ENCODE data around the gene DNAJA4. TPM values are rescaled to one million over a fixed set of nuclear protein-coding genes. Genes with fewer than 3 reads are reported as not detected.

DNAJA4 gene
- polyA plus RNA-seq, 1 of the 3 experiments (the other 2 are of a cell fraction), result 0.03 TPM

GRCh38 chr15:78243058-78243457, 21.3 kb upstream of the DNAJA4 start (continued):
- TF ChIP-seq USF1 (IDR thresholded peaks at IDR 0.05; ENCODE audit: borderline replicate concordance, low read depth) (no peak), FOSL2 (IDR thresholded peaks at IDR 0.05; ENCODE audit: borderline replicate concordance, low read depth) (no peak), PBX3 (IDR thresholded peaks at IDR 0.05) (no peak), MXI1 (IDR thresholded peaks at IDR 0.05; ENCODE audit: low read depth, low read length) (no peak), MAX (IDR thresholded peaks at IDR 0.05; ENCODE audit: low read depth) (no peak), CHD2 (IDR thresholded peaks at IDR 0.05; ENCODE audit: low read length, partially characterized antibody) (no peak), TCF12 (IDR thresholded peaks at IDR 0.05) (no peak)

- no peak overlapping the region for H2AFZ ChIP-seq (ENCODE audit: low read depth)
- H3K4me1 ChIP-seq (ENCODE audit: control insufficient read depth in 1 of 2, insufficient read depth in 2 of 2, low read depth in 1 of 2, low read length in 1 of 2), result peaks cover 0 to 12% of the 10 kb centered on the region in 2 experiments; a peak in 1 of 4 replicates
- no peaks in the 10 kb centered on the region for H3F3A ChIP-seq (replicated peaks; ENCODE audit: insufficient read depth)
- H3K9me2 ChIP-seq, result no peaks in the 10 kb centered on the region
- TF ChIP-seq EP300 (IDR thresholded peaks at IDR 0.05; ENCODE audit: borderline replicate concordance in 1 of 2, low read depth in 1 of 2, low read length in 1 of 2), result no peak
- TF ChIP-seq NFIC (IDR thresholded peaks at IDR 0.05; ENCODE audit: borderline replicate concordance), result peak; percentile 43; the same call in 1 of the 2 replicates
- no peak overlapping the region for H3K4me2 ChIP-seq
- ChIA-PET CTCF (interaction anchor here (0.8 to 11.0 kb wide), 7 partner anchors 10 to 284 kb away, joined by 3 to 168 read pairs (median 6); partner anchors contain the start of gene CIB2), POLR2A (interaction anchor here (0.6 kb wide), 1 partner anchor 98 kb away, joined by 3 read pairs; no protein-coding TSS in a partner anchor)
- 61% methylated on average over 6 of the region's 6 CpGs for WGBS (ENCODE audit: low lambda C conversion rate)
- peak; percentile 66 for DNase-seq
- H3K36me3 ChIP-seq (replicated peaks in 1 of 2; ENCODE audit: control insufficient read depth in 1 of 2, insufficient read depth in 2 of 2, low read length in 1 of 2), result no peaks in the 10 kb centered on the region
- no peak overlapping the region for H3K4me3 ChIP-seq (ENCODE audit: low read depth in 2 of 2, low read length in 1 of 2)
- no peaks in the 10 kb centered on the region for H3K79me2 ChIP-seq (ENCODE audit: insufficient read depth)
- H4K20me1 ChIP-seq (ENCODE audit: insufficient read depth), result no peaks in the 10 kb centered on the region
- H3K9me3 ChIP-seq, result no peaks in the 10 kb centered on the region
- H3K27me3 ChIP-seq (ENCODE audit: insufficient read depth), result no peaks in the 10 kb centered on the region
- no peak overlapping the region for H3K9ac ChIP-seq
- no peak overlapping the region for H3K27ac ChIP-seq (ENCODE audit: low read depth in 2 of 2, low read length in 1 of 2)
Measured at GRCh38 chr15:78243491-78243941, 20.8 kb upstream of the DNAJA4 start.

GRCh38 chr15:78244101-78244500, 20.3 kb upstream of the DNAJA4 start:
- H2AFZ ChIP-seq (ENCODE audit: low read depth), result no peak overlapping the region
- peaks cover 0 to 12% of the 10 kb centered on the region in 2 experiments; a peak in 1 of 4 replicates for H3K4me1 ChIP-seq (ENCODE audit: control insufficient read depth in 1 of 2, insufficient read depth in 2 of 2, low read depth in 1 of 2, low read length in 1 of 2)
- H3K27ac ChIP-seq (ENCODE audit: low read depth in 2 of 2, low read length in 1 of 2), result no peak overlapping the region
- H4K20me1 ChIP-seq (ENCODE audit: insufficient read depth), result no peaks in the 10 kb centered on the region
- ChIA-PET POLR2A (no interaction called here), CTCF (interaction anchor here (0.8 to 11.0 kb wide), 6 partner anchors 10 to 285 kb away, joined by 3 to 168 read pairs (median 4); partner anchors contain the start of gene CIB2)
- no peak overlapping the region for H3K4me2 ChIP-seq
- no peak for DNase-seq
- WGBS (ENCODE audit: low lambda C conversion rate), result 79% methylated on average over 6 of the region's 6 CpGs
- H3F3A ChIP-seq (replicated peaks; ENCODE audit: insufficient read depth), result no peaks in the 10 kb centered on the region
- no peak overlapping the region for H3K4me3 ChIP-seq (ENCODE audit: low read depth in 2 of 2, low read length in 1 of 2)
- TF ChIP-seq NRF1 (IDR thresholded peaks at IDR 0.05; ENCODE audit: low read depth, low read length), result no peak
- no peak for TF ChIP-seq MEF2A (IDR thresholded peaks at IDR 0.05; ENCODE audit: borderline replicate concordance, low read depth)
- no peak for TF ChIP-seq ZBTB33 (IDR thresholded peaks at IDR 0.05; ENCODE audit: borderline replicate concordance, low read depth)
- TF ChIP-seq NFIC (IDR thresholded peaks at IDR 0.05; ENCODE audit: borderline replicate concordance), result no peak
- no peak for TF ChIP-seq FOXJ3 (CRISPR knock-in tag; IDR thresholded peaks at IDR 0.05)
- TF ChIP-seq TCF12 (IDR thresholded peaks at IDR 0.05), result no peak
- no peak for TF ChIP-seq YY1 (IDR thresholded peaks at IDR 0.05; ENCODE audit: low read depth)
- no peak for TF ChIP-seq TAF1 (IDR thresholded peaks at IDR 0.05; ENCODE audit: borderline replicate concordance, low read depth, low read length)
- H3K36me3 ChIP-seq (replicated peaks in 1 of 2; ENCODE audit: control insufficient read depth in 1 of 2, insufficient read depth in 2 of 2, low read length in 1 of 2), result no peaks in the 10 kb centered on the region
- no peaks in the 10 kb centered on the region for H3K27me3 ChIP-seq (ENCODE audit: insufficient read depth)
- H3K9ac ChIP-seq, result no peak overlapping the region
- H3K79me2 ChIP-seq (ENCODE audit: insufficient read depth), result no peaks in the 10 kb centered on the region
- no peaks in the 10 kb centered on the region for H3K9me2 ChIP-seq
- H3K9me3 ChIP-seq, result no peaks in the 10 kb centered on the region
